SK-N-MC (cell line): ENCODE data around the gene MIF.
"Not testable (repeated sequence)": the region's sequence is repeated elsewhere in the genome, so short reads cannot be mapped to it uniquely, and the experiment has no call there.

Experiments
- DNase-seq: peaks from one replicate; pipeline ENCODE4 v3.0.0-alpha.2; 2011; ENCODE audit warnings: low read depth, low spot score
- H3K27ac ChIP-seq: fragments of 200-600 bp; sonication (generic); 2 replicates; pipeline ENCODE4 v1.5.1; 2016; ENCODE audit warnings: mixed run types
- H3K36me3 ChIP-seq: fragments of 200-600 bp; sonication (generic); 2 replicates; pipeline ENCODE4 v1.6.1; 2017; ENCODE audit warnings: antibody characterized with exemption, low read length, mixed read lengths; ENCODE audit not compliant: insufficient read depth
- H3K4me3 ChIP-seq: fragments of 200-600 bp; sonication (generic); 2 replicates; pipeline ENCODE4 v1.5.1; 2016
- H3K9ac ChIP-seq: fragments of 200-600 bp; sonication (generic); 2 replicates; pipeline ENCODE4 v1.8.0; 2017; ENCODE audit warnings: mixed run types, mixed read lengths; ENCODE audit not compliant: insufficient read length
- H3K9me3 ChIP-seq: fragments of 200-600 bp; sonication (generic); 2 replicates; pipeline ENCODE4 v1.6.1; 2017; ENCODE audit warnings: low read depth, mild to moderate bottlenecking, antibody characterized with exemption, low read length, moderate library complexity, mixed read lengths
- EZH2 ChIP-seq: fragments of 200-600 bp; sonication (generic); IDR thresholded peaks from one replicate; pipeline ENCODE4 v1.6.1; 2017; ENCODE audit warnings: antibody characterized with exemption
- FOXP2 ChIP-seq: optimal IDR thresholded peaks from 2 replicates; pipeline ENCODE3; 2011; ENCODE audit warnings: mild to moderate bottlenecking, moderate library complexity; ENCODE audit not compliant: insufficient read depth; ENCODE audit errors: extremely low read length, control extremely low read depth
- POLR2AphosphoS5 ChIP-seq: IDR thresholded peaks from 2 replicates; pipeline ENCODE4 v1.6.1; 2012; ENCODE audit warnings: mild to moderate bottlenecking, low read depth, low read length, borderline replicate concordance

Gene MIF

GRCh38 chr22:23896523-23897186, 2.5 kb downstream of the MIF start:
- no peak overlapping the region for H3K4me3 ChIP-seq
- no peaks in the 10 kb centered on the region for H3K9me3 ChIP-seq
- H3K27ac ChIP-seq, result no peak overlapping the region
- DNase-seq, result no peak
- TF ChIP-seq POLR2AphosphoS5 (peak; percentile 12; the same call in 1 of the 2 replicates), EZH2 (no peak), FOXP2 (no peak)
- peaks cover 29% of the 10 kb centered on the region for H3K36me3 ChIP-seq
- H3K9ac ChIP-seq, result no peak overlapping the region

- peaks cover 29% of the 10 kb centered on the region for H3K36me3 ChIP-seq
- H3K27ac ChIP-seq, result no peak overlapping the region
- DNase-seq, result no peak
- no peak overlapping the region for H3K9ac ChIP-seq
- H3K4me3 ChIP-seq, result no peak overlapping the region
- no peaks in the 10 kb centered on the region for H3K9me3 ChIP-seq
- TF ChIP-seq EZH2, result no peak
- TF ChIP-seq POLR2AphosphoS5, result peak; percentile 4; the same call in 1 of the 2 replicates
Measured at GRCh38 chr22:23897320-23897719, 3.1 kb downstream of the MIF start.

- Histone ChIP-seq H3K27ac (peak overlapping the region; percentile 77), H3K36me3 (peaks cover 29% of the 10 kb centered on the region), H3K9me3 (no peaks in the 10 kb centered on the region), H3K9ac (no peak overlapping the region), H3K4me3 (no peak overlapping the region)
- DNase-seq, result no peak
- TF ChIP-seq FOXP2, result no peak
- peak; percentile 53; the same call in 1 of the 2 replicates for TF ChIP-seq POLR2AphosphoS5
Measured at GRCh38 chr22:23898006-23898974, 4.1 kb downstream of the MIF start.

- DNase-seq, result no peak
- no peak for TF ChIP-seq EZH2
- TF ChIP-seq POLR2AphosphoS5, result no peak
- TF ChIP-seq FOXP2, result no peak
- Histone ChIP-seq H3K9ac (no peak overlapping the region), H3K4me3 (no peak overlapping the region), H3K36me3 (peaks cover 29% of the 10 kb centered on the region), H3K27ac (peak overlapping the region; percentile 77; the same call in 1 of the 2 replicates), H3K9me3 (no peaks in the 10 kb centered on the region)
Measured at GRCh38 chr22:23899042-23899745, 5.0 kb downstream of the MIF start.

GRCh38 chr22:23900227-23900626, 6.0 kb downstream of the MIF start:
- not testable (repeated sequence) for H3K9ac ChIP-seq, H3K9me3 ChIP-seq, DNase-seq, H3K4me3 ChIP-seq, H3K27ac ChIP-seq
- peaks cover 27% of the 10 kb centered on the region for H3K36me3 ChIP-seq

- Histone ChIP-seq H3K9ac (no peak overlapping the region), H3K36me3 (peaks cover 13% of the 10 kb centered on the region), H3K27ac (no peak overlapping the region), H3K9me3 (no peaks in the 10 kb centered on the region), H3K4me3 (no peak overlapping the region)
- no peak for TF ChIP-seq EZH2
- no peak for TF ChIP-seq POLR2AphosphoS5
- no peak for TF ChIP-seq FOXP2
- DNase-seq, result no peak
Measured at GRCh38 chr22:23901600-23901999, 7.4 kb downstream of the MIF start.

- H3K9me3 ChIP-seq, result no peaks in the 10 kb centered on the region
- H3K4me3 ChIP-seq, result no peak overlapping the region
- no peaks in the 10 kb centered on the region for H3K36me3 ChIP-seq
- DNase-seq, result no peak
- H3K27ac ChIP-seq, result no peak overlapping the region
- TF ChIP-seq EZH2 (no peak), POLR2AphosphoS5 (no peak), FOXP2 (no peak)
- H3K9ac ChIP-seq, result no peak overlapping the region
Measured at GRCh38 chr22:23903328-23903971, 9.3 kb downstream of the MIF start.
